Activated CD4-positive, alpha-beta T cell treated with anti-CD3 and anti-CD28 coated beads, Interleukin-10, Interleukin-2, amounts not matched to agents 100 ng/mL and 50 ng/mL, durations not matched to agents 16 hours and 8 hours (primary cell): ENCODE results near the gene CHST8.

Experiments
- DNase-seq: peaks from one replicate; pipeline ENCODE4 v3.0.0-alpha.2; 2020

CHST8 gene

DNA sequence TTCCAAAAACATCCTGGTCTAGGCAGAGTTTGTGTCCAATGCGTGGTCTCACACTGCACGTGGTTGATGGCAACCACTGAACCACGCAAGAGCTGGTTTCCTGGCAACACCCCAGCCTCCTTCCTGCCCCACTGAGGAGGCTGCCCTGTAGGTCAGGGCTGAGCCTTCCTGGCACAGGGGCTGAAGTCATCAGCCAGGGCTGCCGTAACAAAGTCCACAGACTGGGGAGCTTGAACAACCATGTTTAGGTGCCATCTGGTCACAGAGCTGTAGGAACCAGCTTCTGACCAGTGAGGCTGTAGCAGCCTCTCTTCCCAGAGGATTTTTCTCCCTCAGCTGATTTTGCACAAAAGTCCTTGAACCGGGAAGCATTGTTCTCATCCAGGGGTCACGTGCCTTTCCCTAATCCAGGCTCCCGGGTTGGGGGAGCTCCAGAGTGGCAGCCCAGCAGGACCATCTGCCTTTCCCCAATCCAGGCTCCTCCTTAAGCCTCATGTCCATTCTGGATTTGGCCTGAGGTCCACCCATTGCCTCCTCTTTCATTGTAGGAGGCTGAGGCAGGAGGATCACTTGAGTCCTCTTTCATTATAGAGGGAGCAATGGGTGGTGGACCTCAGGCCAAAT, 53.9 kb downstream of the CHST8 start:
- no peak for DNase-seq

DNA sequence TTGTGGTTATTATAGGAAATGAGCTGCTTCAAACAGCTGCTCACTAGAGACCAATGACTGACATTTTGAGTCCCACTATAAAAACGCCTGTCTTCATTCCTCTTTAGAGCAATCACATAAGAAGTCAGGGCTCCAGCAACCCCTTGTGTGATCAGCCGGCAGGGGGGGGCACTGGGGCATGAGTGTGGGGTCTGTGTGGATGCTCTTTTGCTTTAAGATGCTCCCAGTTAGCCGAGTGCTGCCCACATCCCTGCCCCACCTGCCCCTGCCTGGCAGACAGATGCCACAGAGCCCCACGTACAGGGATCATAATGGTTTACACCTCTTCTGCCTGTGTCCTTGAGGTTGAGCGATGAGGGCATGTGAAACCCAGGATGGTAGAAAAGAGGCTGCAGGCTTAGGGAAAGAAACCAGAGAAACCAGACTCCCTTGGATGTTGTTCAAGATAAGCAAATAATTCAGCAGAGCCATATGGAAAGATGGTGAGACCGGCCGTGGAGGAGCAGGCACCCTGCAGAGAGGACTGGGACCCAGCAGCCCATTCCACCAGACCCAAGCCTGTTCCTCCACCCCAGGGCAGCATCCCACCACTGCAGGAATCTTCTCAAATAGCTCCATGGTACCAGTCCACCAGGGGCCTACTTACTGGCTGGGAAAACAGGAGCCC, 55.4 kb downstream of the CHST8 start:
- DNase-seq, result no peak

- DNase-seq, result no peak
Measured at GRCh38 chr19:33677745-33678426, 56.1 kb downstream of the CHST8 start.

DNA sequence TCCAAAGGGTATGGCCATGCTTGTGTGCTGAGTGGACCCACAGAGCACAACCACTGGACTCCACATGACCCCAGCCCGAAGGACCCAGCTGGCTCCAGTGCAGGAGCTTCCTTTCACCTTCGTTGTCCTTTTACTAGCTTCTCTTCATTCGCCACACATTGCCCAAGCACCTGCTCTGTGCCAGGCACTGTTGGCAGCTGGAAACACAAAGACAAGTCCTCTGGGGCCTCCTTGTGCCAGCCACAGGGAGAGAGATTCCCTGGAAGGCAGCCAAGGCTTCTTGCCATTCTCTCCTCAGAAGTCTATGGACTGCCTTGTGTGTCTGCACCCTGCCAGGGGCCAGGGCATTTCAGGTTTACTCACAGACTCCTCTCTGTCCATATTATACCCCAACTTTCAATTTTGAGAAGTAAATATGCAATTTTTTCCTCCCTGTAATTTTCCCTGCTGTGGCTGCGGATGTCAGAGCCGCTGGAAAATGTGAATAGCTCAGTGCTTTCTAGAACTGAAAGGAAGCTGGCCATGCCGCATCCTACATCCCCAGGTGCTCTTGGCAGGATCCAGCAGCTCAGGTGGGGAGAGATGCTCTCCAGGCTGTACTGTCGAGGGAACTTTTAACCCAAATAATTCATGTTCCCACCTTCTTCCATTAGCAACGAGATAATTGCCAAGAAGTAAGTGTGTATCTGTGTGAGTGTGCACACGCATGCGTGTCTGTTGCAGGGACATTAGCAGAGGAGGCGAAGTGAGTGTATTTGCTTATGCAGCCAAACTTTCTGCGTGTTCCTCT, 57.2 kb downstream of the CHST8 start:
- no peak for DNase-seq

- DNase-seq, result no peak
Measured at GRCh38 chr19:33679696-33680095, 57.9 kb downstream of the CHST8 start.

- DNase-seq, result no peak
Measured at GRCh38 chr19:33681081-33681680, 59.4 kb downstream of the CHST8 start.

DNA sequence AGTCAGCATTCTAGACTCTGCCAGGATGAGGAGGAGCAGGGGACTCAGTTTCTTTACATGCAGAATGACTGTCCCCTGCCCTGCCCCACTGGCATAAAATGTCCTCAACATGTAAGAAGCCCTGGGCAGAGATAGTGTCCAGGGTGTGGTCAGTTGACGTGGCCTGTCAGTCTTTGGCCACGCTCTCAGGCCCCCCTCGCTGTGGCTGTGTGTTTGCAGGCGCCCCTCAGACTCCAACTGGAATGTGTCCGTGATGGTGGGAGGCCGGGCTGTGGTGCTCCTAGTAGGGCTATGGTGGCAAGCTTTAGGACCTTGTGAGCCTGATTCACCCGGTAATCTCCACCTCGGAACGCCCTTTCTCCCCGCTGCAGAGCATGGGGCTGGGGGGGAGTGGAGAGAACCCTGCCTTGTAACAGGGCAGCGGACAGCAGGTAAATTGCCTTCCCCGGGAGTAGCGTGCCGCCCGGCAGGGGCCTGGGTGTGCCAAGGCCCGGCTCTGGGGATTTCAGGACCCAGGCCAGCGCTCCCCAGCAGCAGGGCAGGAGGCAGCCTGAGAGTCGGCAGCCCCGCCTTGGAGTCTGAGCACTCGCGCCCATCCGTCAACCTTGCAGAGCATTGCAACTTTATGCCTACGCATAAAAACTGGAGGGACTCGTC, 62.3 kb downstream of the CHST8 start:
- peak; percentile 13 for DNase-seq

GRCh38 chr19:33684538-33685232, 62.9 kb downstream of the CHST8 start:
- no peak for DNase-seq

DNA sequence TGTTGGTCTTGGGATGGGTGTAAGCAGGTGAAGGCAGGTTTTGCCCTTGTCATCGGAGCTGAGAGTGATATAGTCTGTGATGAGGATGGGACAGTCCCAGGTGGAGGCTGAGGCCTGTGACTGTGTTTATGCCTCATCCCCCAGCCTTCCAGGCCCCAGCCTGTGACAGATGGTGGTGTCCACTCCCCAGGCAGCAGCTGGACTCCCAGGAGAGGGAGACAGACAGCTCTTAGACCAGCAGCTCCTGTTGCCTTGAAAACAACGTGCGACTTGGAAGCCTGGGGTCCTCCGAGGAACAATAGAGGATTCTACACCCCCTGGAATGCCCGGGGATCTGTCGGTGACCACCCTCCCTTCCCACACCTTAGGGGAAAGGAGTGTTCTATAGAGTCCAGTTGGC, 63.8 kb downstream of the CHST8 start:
- no peak for DNase-seq

- no peak for DNase-seq
Measured at GRCh38 chr19:33686262-33686661, 64.5 kb downstream of the CHST8 start.

DNA sequence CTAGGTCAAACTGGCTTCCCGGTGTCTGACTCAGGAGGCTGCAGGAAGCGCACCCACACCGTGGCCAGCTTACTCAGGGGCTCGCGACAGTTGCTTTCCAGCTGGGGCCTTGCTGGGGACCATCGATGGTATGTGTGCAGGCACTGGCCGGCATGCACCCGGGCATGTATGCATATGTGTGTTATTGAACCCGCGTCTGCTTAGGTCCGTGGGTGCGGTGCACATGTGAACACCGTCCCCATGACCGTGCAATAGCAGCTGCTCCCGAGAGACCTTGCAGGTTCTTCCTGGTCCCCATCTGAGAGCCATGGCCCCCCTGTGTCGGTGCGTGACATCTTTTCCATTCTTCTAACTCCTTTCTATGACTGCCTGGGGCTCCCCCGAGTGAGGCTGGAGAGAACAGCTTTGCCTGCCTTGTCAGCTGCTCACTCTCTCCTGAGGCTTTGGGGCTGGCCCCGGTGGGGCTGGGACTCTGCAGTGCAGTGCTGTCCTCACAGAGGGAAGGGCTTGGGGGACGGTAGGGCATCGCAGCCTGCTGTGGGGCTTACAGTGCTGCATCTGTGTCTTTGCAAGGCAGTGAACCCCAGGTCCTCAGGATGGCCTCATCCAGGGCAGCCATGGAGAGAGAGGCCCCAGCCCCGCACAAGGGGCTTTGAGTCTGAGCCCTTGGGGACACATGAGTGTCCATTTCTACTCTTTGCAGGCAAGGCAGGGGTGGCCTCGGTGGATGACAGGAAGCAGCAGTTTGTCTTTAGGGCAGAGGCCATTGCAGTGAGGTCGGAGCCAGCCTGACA, 65.1 kb downstream of the CHST8 start:
- no peak for DNase-seq

GRCh38 chr19:33687481-33688170, 65.9 kb downstream of the CHST8 start:
- DNase-seq, result no peak

DNA sequence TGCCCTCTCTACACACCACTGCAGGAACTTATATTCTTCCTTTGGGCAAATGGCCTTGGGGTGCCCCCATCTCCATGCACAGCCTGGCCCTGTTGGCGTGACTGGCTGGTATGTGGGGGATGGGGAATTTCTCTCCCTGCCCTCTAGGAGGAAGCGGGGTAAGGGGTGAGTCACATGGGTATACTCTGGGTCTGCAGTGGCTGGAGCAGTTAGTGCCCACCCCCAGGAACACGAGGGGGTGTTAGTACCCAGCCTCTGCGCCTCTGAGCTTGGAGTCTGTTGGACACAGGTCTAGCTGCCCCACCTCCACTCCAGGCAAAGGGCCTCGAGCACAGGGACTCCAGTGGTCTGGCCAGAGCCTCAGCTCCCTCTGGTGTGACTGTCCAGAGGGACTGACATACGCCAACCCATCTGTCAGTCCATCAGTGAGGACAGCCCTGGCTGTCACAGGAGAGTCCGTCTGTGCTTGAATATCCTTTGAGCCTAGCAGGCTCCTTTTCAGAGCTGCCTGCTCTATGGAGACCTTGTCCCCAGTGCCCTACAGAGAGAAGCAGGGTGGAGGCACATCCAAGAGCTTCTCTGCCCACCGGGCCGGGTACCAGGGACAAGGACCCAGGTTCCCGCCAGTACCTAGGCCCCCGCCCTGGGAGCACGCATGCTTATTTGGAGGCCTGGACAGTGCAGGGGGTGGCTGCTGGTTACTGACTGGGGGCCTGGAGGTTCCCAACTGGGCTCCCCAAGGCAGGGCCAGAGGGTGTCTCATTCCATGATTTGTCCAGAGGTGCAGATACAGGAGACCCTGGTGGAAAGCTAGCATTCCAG, 66.6 kb downstream of the CHST8 start:
- DNase-seq, result no peak

DNA sequence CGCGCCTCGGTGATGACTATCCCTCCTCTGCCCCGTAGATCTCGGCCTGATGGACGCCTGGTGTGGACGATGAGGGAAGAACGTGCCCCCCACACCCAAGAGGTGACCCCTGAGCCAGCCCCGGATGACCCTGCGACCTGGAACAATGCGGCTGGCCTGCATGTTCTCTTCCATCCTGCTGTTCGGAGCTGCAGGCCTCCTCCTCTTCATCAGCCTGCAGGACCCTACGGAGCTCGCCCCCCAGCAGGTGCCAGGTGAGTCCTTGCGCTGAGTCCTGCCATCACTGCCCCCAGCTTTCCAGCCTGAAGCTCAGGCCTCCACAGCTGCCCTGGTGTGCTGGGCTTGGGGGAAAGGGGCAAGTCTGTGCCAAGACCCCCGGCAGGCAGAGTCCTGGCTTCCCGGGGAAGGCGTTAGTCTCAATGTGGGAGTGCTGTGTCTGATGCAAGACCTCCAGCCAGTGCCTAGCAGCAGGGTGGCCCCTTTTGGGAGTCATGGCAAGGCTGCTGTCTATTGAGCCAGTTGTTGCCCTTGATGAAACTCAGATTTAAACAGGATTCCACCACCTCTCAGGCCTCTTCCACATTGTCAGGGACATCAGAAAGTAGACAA, 67.5 kb downstream of the CHST8 start:
- no peak for DNase-seq

DNA sequence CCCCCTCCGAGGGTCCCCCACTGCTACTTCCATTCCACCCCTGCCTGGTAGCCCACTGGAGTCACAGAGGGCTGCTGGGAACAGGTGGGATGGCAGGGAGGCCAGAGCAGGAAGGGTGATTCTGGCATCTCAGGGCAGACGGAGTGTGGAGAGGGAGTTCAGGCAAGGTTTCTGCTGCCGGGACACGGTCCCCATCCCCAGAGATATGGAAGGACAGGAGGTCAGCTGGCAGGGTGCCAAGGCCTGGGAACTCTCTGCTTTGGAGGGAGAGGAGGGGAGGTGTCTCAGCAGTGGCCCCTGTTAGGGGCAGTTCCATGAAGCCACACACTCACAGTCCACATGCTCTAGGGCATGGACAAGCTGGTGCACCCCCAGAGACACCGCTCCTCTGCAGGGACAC, 68.1 kb downstream of the CHST8 start:
- DNase-seq, result no peak

DNA sequence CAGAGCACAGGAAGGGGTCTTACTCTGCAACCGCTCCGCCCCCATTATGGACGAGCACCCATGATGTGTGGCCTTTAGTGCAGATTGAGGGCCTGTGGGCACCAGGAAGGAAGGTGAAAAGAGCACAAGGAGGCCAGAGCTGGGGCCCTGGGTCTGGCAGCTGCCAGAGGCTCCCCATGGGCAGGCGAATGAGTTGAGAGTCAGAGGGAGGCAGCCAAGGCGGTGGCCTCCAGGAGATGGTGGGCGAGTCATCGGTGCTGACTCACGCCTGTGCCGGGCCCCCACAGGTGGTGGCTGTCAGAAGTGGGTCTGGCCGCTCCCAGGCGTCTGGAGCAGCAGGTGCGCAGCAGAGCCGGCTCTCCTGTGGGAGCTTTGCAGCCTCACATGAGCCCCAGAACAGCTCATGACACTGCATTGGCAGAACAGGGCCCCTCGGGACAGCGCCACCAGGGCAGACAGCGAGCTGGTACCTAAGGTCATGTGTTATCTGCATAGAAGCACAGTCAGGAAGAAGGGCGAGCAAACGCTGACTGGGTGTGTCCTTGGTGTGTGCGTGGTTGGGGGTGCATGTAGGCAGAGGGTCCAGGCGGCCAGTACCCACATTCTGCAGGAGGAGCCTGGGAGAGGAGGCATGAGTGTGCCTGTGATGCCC, 68.8 kb downstream of the CHST8 start:
- no peak for DNase-seq

GRCh38 chr19:33691030-33691427, 69.3 kb downstream of the CHST8 start:
- DNase-seq, result no peak

- no peak for DNase-seq
Measured at GRCh38 chr19:33691736-33692135, 70.0 kb downstream of the CHST8 start.

DNA sequence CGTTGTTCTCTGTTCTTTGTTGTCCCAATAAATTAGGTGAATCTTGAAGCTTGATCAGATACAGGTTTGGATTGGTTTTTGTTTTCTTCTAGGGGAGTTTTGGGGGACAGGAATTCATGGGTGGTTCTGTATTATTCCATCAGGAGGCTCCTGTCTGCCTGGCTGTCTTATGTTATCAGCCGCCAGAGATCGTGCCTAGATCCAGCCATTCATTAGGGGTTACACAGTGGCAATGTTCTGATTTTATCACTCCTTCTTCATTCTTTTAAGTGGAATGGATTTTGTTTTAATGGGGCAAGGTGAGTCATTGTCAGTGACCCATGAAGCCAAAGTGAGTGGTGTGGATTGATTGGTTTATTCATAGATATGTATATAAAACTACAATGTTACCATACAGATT, 71.9 kb downstream of the CHST8 start:
- no peak for DNase-seq
